Loucy (cell line): ENCODE measurements around the gene IRF2BP2.

Experiments
- EZH2phosphoT487 ChIP-seq: fragments of 200-600 bp; IDR thresholded peaks from 2 replicates; pipeline ENCODE4 v1.6.1; 2018; ENCODE audit warnings: antibody characterized with exemption, mild to moderate bottlenecking, moderate library complexity, borderline replicate concordance
- TF ChIP-seq, protein P1 (sequence below): fragments of 200-600 bp; sonication (generic); conservative IDR thresholded peaks from 2 replicates; pipeline ENCODE4 v1.5.1; 2014; ENCODE audit warnings: mild to moderate bottlenecking, antibody characterized with exemption, low read length

DNA sequence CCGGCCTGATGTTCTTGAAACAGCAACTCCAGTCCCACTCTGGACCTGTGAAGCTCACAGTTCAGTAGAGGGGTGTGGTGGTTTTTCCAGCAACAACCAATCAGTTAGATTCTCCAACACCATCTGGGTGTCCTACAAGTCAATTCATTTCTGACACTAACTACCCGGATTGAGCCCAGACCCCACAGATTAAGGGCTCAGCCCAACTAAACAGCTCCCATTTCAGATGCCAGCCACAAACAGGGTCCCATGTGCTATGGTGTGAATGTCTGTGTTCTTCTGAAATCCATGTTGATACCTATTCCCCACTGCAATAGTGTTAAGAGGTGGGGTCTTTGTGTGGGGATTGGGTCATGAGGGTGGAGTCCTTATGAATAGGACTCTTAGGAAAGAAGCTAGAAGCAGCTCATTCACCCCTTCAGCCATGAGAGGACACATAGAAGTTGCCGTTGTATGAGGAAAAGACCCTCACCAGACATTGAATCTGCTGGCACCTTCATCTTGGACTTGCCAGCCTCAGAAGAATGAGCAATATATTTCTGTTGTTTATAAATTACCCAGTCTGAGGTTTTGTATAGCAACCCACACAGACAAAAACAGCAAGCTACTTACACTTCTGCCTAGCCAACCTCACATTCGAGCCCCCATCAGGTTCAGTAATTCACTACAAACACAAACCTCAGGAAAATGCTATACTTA is 53.6 kb downstream of the IRF2BP2 start:
- TF ChIP-seq, protein P1, sequence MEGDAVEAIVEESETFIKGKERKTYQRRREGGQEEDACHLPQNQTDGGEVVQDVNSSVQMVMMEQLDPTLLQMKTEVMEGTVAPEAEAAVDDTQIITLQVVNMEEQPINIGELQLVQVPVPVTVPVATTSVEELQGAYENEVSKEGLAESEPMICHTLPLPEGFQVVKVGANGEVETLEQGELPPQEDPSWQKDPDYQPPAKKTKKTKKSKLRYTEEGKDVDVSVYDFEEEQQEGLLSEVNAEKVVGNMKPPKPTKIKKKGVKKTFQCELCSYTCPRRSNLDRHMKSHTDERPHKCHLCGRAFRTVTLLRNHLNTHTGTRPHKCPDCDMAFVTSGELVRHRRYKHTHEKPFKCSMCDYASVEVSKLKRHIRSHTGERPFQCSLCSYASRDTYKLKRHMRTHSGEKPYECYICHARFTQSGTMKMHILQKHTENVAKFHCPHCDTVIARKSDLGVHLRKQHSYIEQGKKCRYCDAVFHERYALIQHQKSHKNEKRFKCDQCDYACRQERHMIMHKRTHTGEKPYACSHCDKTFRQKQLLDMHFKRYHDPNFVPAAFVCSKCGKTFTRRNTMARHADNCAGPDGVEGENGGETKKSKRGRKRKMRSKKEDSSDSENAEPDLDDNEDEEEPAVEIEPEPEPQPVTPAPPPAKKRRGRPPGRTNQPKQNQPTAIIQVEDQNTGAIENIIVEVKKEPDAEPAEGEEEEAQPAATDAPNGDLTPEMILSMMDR: no peak
- TF ChIP-seq EZH2phosphoT487: no peak
